OCI-LY3 (cell line): ENCODE measurements around the gene ZDHHC14.

Source experiments
- H2AFZ ChIP-seq: fragments of 200-600, 300-600 bp; shearing (Covaris generic); 2 replicates; pipeline ENCODE4 v1.6.0; 2014; ENCODE audit warnings: antibody characterized with exemption, low read depth, low read length
- H3K27ac ChIP-seq: fragments of 200-600, 300-600 bp; sonication (generic); 2 replicates; pipeline ENCODE4 v1.5.1; 2014; ENCODE audit warnings: mild to moderate bottlenecking, low read length, moderate library complexity, mixed read lengths
- H3K27me3 ChIP-seq: fragments of 200-600, 300-600 bp; sonication (generic); 2 replicates; pipeline ENCODE4 v1.6.1; 2014; ENCODE audit warnings: low read depth, low read length, mixed read lengths
- H3K36me3 ChIP-seq: fragments of 200-600, 300-600 bp; sonication (generic); replicated peaks from 2 replicates; pipeline ENCODE3; 2014; ENCODE audit warnings: low read depth, low read length, mixed read lengths
- H3K4me1 ChIP-seq: fragments of 300-600, 200-600 bp; sonication (generic); 2 replicates; pipeline ENCODE4 v1.6.1; 2014; ENCODE audit warnings: low read length, mixed read lengths
- H3K4me2 ChIP-seq: fragments of 200-600, 300-600 bp; sonication (generic); 2 replicates; pipeline ENCODE4 v1.6.1; 2014; ENCODE audit warnings: low read length, mixed read lengths
- H3K4me3 ChIP-seq: fragments of 300-600, 200-600 bp; sonication (generic); 2 replicates; pipeline ENCODE4 v1.5.1; 2014; ENCODE audit warnings: antibody characterized with exemption, mild to moderate bottlenecking, low read length, moderate library complexity
- H3K79me2 ChIP-seq: fragments of 300-600, 200-600 bp; shearing (Covaris generic); 2 replicates; pipeline ENCODE4 v1.6.1; 2014; ENCODE audit warnings: mild to moderate bottlenecking, low read length, mixed read lengths
- H3K9ac ChIP-seq: fragments of 300-600, 200-600 bp; shearing (Covaris generic); 2 replicates; pipeline ENCODE4 v1.6.0; 2014; ENCODE audit warnings: mild to moderate bottlenecking, low read length, moderate library complexity
- H3K9me3 ChIP-seq: fragments of 200-600, 300-600 bp; shearing (Covaris generic); 2 replicates; pipeline ENCODE4 v1.6.1; 2014; ENCODE audit warnings: low read length, mixed read lengths; ENCODE audit not compliant: insufficient read depth
- H4K20me1 ChIP-seq: fragments of 200-600, 300-600 bp; sonication (generic); 2 replicates; pipeline ENCODE4 v1.6.1; 2016; ENCODE audit warnings: low read length, mixed read lengths; ENCODE audit not compliant: insufficient read depth
- EZH2phosphoT487 ChIP-seq: fragments of 200-600 bp; shearing (Covaris generic); IDR thresholded peaks from 2 replicates; pipeline ENCODE4 v1.6.1; 2018; ENCODE audit warnings: antibody characterized with exemption, mixed run types, low read depth
- TF ChIP-seq, protein P1 (sequence below): fragments of 200-600, 300-600 bp; sonication (generic); IDR thresholded peaks from 2 replicates; pipeline ENCODE4 v1.5.1; 2014; ENCODE audit warnings: antibody characterized with exemption, low read length, low read depth

ZDHHC14 gene

DNA sequence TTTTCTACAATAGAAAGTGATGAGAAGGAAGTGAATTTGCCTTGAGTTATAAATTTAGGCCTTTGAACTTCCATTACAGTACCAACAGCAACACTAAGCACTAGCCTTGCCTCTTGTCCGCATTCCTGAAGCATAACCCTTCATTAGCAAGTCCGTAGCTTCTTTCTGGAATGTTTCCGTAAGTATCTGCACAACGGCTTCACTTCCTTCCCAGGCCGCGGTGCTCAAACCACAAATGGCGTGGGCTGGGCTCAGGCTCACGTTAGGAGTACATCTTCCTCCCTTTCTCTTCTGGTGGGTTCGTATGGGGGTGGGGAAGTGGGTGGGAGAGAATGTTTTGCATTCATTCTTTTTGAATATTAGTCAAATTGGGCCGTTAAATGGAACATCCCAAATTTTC, 248.2 kb downstream of the ZDHHC14 start:
- Histone ChIP-seq H3K4me2 (no peak overlapping the region), H3K79me2 (no peaks in the 10 kb centered on the region), H3K4me1 (no peaks in the 10 kb centered on the region), H3K27ac (no peak overlapping the region), H3K4me3 (no peak overlapping the region), H3K9me3 (no peaks in the 10 kb centered on the region), H3K9ac (no peak overlapping the region), H3K36me3 (no peaks in the 10 kb centered on the region), H2AFZ (no peak overlapping the region), H3K27me3 (no peaks in the 10 kb centered on the region), H4K20me1 (no peaks in the 10 kb centered on the region)
- TF ChIP-seq, protein P1, sequence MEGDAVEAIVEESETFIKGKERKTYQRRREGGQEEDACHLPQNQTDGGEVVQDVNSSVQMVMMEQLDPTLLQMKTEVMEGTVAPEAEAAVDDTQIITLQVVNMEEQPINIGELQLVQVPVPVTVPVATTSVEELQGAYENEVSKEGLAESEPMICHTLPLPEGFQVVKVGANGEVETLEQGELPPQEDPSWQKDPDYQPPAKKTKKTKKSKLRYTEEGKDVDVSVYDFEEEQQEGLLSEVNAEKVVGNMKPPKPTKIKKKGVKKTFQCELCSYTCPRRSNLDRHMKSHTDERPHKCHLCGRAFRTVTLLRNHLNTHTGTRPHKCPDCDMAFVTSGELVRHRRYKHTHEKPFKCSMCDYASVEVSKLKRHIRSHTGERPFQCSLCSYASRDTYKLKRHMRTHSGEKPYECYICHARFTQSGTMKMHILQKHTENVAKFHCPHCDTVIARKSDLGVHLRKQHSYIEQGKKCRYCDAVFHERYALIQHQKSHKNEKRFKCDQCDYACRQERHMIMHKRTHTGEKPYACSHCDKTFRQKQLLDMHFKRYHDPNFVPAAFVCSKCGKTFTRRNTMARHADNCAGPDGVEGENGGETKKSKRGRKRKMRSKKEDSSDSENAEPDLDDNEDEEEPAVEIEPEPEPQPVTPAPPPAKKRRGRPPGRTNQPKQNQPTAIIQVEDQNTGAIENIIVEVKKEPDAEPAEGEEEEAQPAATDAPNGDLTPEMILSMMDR, result no peak
- no peak for TF ChIP-seq EZH2phosphoT487

GRCh38 chr6:157630463-157631080, 249.6 kb downstream of the ZDHHC14 start:
- Histone ChIP-seq H3K27ac (no peak overlapping the region), H3K4me3 (no peak overlapping the region), H2AFZ (no peak overlapping the region), H4K20me1 (no peaks in the 10 kb centered on the region), H3K9me3 (no peaks in the 10 kb centered on the region), H3K27me3 (no peaks in the 10 kb centered on the region), H3K79me2 (no peaks in the 10 kb centered on the region), H3K4me2 (no peak overlapping the region), H3K4me1 (no peaks in the 10 kb centered on the region), H3K36me3 (no peaks in the 10 kb centered on the region), H3K9ac (no peak overlapping the region)
- TF ChIP-seq, protein P1, result no peak
- no peak for TF ChIP-seq EZH2phosphoT487

DNA sequence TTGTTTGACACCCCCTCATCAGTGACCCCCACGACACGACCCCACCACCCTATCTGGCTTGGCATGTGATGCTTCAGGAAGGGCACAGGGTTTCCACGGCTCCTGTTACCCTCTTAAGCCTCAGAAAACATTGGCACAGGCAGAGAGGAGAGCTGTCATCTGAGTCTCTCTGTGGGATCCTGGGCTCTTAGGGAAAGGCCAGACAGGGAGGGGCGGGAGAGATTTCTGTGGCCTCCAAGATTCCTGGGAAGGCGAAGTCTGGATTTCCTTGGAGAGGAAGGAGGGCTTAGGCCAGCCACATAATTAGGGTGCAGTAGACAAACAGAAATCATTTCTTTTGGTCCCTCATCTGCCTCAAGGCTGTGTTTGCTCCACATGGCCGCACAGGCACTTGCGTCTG, 250.4 kb downstream of the ZDHHC14 start:
- Histone ChIP-seq H3K9me3 (no peaks in the 10 kb centered on the region), H3K4me1 (no peaks in the 10 kb centered on the region), H3K79me2 (no peaks in the 10 kb centered on the region), H3K36me3 (no peaks in the 10 kb centered on the region), H2AFZ (no peak overlapping the region), H3K4me3 (no peak overlapping the region), H3K27me3 (no peaks in the 10 kb centered on the region), H3K4me2 (no peak overlapping the region), H4K20me1 (no peaks in the 10 kb centered on the region), H3K27ac (no peak overlapping the region), H3K9ac (no peak overlapping the region)
- TF ChIP-seq, protein P1, result no peak
- TF ChIP-seq EZH2phosphoT487, result no peak

DNA sequence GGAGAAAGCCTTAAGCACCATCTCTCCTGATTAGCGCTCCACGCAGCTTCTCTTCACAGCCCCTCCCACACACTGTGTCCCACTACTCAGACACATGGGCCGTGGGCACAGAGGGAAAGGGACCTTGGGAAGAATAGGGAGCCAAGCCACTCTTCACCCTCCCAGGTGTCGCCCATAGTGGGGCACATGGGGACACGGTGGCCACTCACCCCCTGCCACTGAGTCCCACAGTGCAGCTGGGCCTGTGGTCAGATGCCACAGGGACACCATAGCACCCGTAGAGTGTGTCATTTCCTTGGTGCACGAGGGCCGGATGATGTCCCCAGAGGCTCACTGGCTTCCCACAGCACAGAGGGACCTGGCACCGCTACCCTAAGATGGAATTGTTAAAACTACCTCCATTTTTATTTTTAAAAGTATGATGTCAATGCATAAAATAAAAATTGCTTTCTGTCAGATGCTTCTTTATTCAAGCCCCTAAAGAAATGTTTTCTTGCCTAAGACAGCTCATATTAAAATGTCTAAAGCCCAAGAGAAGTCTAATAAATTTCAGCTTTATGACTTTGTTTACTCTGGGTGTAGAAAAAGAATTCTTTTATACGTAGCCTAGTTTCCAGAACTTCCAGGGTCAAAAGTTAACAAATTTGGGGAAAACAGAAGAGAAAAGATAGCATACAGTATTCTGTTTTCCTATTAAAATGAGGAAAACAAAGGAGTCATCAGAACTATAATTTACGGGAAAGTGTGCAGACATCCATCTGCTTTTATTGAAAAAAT, 251.0 kb downstream of the ZDHHC14 start:
- Histone ChIP-seq H4K20me1 (no peaks in the 10 kb centered on the region), H3K4me1 (no peaks in the 10 kb centered on the region), H2AFZ (no peak overlapping the region), H3K4me2 (no peak overlapping the region), H3K9ac (no peak overlapping the region), H3K79me2 (no peaks in the 10 kb centered on the region), H3K27ac (no peak overlapping the region), H3K4me3 (no peak overlapping the region), H3K36me3 (no peaks in the 10 kb centered on the region), H3K9me3 (no peaks in the 10 kb centered on the region), H3K27me3 (no peaks in the 10 kb centered on the region)
- TF ChIP-seq, protein P1, result no peak
- TF ChIP-seq EZH2phosphoT487, result no peak
